ENCODE results near the gene TMPRSS4. TPM values are rescaled to one million over a fixed set of nuclear protein-coding genes. Genes with fewer than 3 reads are reported as not detected.

Gene TMPRSS4
- total RNA-seq, 1 donor from 2014 or later, result not detected

GRCh38 chr11:118095967-118096367 is 19.1 kb downstream of the TMPRSS4 start:
- no peak for DNase-seq (ENCODE audit: low read depth)
- Histone ChIP-seq H3K9me3 (ENCODE audit: insufficient read depth, low read depth, low read length) (no peaks in the 10 kb centered on the region), H2AFZ (ENCODE audit: low read depth, low read length) (no peak overlapping the region), H3K4me1 (ENCODE audit: insufficient read depth, low read length) (no peaks in the 10 kb centered on the region), H3K4me2 (ENCODE audit: low read length) (no peak overlapping the region), H3K79me2 (ENCODE audit: insufficient read depth, low read length) (no peaks in the 10 kb centered on the region), H3K36me3 (ENCODE audit: insufficient read depth, low read length) (no peaks in the 10 kb centered on the region), H3K9ac (ENCODE audit: low read length) (no peak overlapping the region), H4K20me1 (ENCODE audit: insufficient read depth, low read length) (no peaks in the 10 kb centered on the region), H3K27ac (ENCODE audit: low read depth, low read length) (no peak overlapping the region), H3K27me3 (ENCODE audit: insufficient read depth, low read length) (peaks cover 8% of the 10 kb centered on the region), H3K4me3 (ENCODE audit: insufficient read depth, low read depth, low read length) (no peak overlapping the region)
- peaks cover 21% of the 10 kb centered on the region for H3K9me3 Mint-ChIP-seq (ENCODE audit: unreplicated experiment)
- no peak overlapping the region for H3K4me3 Mint-ChIP-seq (ENCODE audit: unreplicated experiment)
- H3K36me3 Mint-ChIP-seq (ENCODE audit: low read depth, unreplicated experiment), result peaks cover 2% of the 10 kb centered on the region
- H3K27ac Mint-ChIP-seq (ENCODE audit: unreplicated experiment), result no peak overlapping the region
- no peak for FAIRE-seq
- peaks cover 2% of the 10 kb centered on the region for H3K4me1 Mint-ChIP-seq (ENCODE audit: low read depth, unreplicated experiment)
- H3K27me3 Mint-ChIP-seq (ENCODE audit: low read depth, unreplicated experiment), result peaks cover 46% of the 10 kb centered on the region
- TF ChIP-seq EZH2 (IDR thresholded peaks at IDR 0.05; ENCODE audit: insufficient read depth, low read length), result no peak
- no peak for TF ChIP-seq CTCF (IDR thresholded peaks at IDR 0.05; ENCODE audit: insufficient read depth, low read depth, low read length)

DNA sequence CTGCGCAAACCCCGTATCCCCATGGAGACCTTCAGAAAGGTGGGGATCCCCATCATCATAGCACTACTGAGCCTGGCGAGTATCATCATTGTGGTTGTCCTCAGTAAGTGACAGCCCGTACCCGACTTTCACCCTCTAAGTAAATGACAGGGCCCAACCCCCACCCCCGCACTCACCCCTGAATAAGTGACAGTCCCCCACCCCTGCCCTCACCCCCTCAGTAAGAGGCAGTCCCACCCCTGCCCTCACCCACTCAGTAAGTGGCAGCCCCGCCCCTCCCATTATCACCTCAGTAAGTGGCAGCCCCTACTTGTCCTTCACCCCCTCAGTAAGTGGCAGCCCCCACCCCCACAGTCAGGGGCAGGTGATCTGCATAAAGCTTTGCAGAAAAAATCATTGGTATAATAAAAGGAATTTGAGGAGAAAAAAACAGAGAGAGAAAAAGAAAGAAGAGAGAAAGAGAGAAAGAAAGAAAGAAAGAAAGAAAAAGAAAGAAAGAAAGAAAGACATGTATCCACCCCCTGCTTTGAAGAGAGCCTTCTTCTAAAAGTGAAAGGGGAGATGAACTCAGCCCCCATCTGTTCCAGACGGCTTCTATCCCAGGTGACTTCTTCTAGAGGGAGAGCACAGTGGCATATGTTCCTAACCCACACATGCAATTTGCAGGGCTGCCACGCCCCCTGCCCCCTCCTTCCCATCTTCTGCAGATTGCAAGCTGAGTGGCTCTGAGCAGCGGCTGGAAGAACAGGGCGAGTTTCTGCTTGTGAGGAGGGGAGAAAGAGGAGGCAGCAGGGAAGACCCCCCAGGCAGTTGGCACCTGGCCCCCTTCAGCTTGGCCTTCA is 22.3 kb downstream of the TMPRSS4 start:
- Histone ChIP-seq H3K36me3 (ENCODE audit: insufficient read depth, low read length) (no peaks in the 10 kb centered on the region), H3K27ac (ENCODE audit: low read depth, low read length) (no peak overlapping the region), H3K9me3 (ENCODE audit: insufficient read depth, low read depth, low read length) (no peaks in the 10 kb centered on the region), H3K4me3 (ENCODE audit: insufficient read depth, low read depth, low read length) (no peak overlapping the region), H4K20me1 (ENCODE audit: insufficient read depth, low read length) (no peaks in the 10 kb centered on the region), H3K4me1 (ENCODE audit: insufficient read depth, low read length) (no peaks in the 10 kb centered on the region), H2AFZ (ENCODE audit: low read depth, low read length) (no peak overlapping the region), H3K4me2 (ENCODE audit: low read length) (no peak overlapping the region), H3K9ac (ENCODE audit: low read length) (no peak overlapping the region), H3K79me2 (ENCODE audit: insufficient read depth, low read length) (no peaks in the 10 kb centered on the region), H3K27me3 (ENCODE audit: insufficient read depth, low read length) (peaks cover 8% of the 10 kb centered on the region)
- FAIRE-seq (no peak), DNase-seq (ENCODE audit: low read depth) (no peak)
- Mint-ChIP-seq H3K36me3 (ENCODE audit: low read depth, unreplicated experiment) (no peaks in the 10 kb centered on the region), H3K4me1 (ENCODE audit: low read depth, unreplicated experiment) (no peaks in the 10 kb centered on the region), H3K4me3 (ENCODE audit: unreplicated experiment) (no peak overlapping the region), H3K27me3 (ENCODE audit: low read depth, unreplicated experiment) (peaks cover 61% of the 10 kb centered on the region), H3K9me3 (ENCODE audit: unreplicated experiment) (peaks cover 7% of the 10 kb centered on the region), H3K27ac (ENCODE audit: unreplicated experiment) (no peak overlapping the region)
- TF ChIP-seq EZH2 (IDR thresholded peaks at IDR 0.05; ENCODE audit: insufficient read depth, low read length), result no peak
- TF ChIP-seq CTCF (IDR thresholded peaks at IDR 0.05; ENCODE audit: insufficient read depth, low read depth, low read length), result no peak

Data from astrocyte (in vitro differentiated cells and primary cell).